DOHH2 (cell line): ENCODE data around the gene MBD3.

Source experiments
- H3F3A ChIP-seq: fragments of 200-600 bp; sonication (generic), shearing (Covaris generic); 2 replicates; pipeline ENCODE4 v1.6.0; 2016; ENCODE audit warnings: antibody characterized with exemption, mild to moderate bottlenecking; ENCODE audit not compliant: control insufficient read depth, insufficient read depth
- H3K27ac ChIP-seq: fragments of 200-600 bp; sonication (generic); 2 replicates; pipeline ENCODE4 v1.5.1; 2014; ENCODE audit warnings: low read depth, mild to moderate bottlenecking, low read length, moderate library complexity
- H3K27me3 ChIP-seq: fragments of 200-600 bp; sonication (generic); 2 replicates; pipeline ENCODE4 v1.6.1; 2014; ENCODE audit warnings: mild to moderate bottlenecking, low read length, mixed read lengths; ENCODE audit not compliant: control insufficient read depth
- H3K36me3 ChIP-seq: fragments of 200-600 bp; sonication (generic); 2 replicates; pipeline ENCODE4 v1.6.1; 2014; ENCODE audit warnings: mild to moderate bottlenecking, low read length, moderate library complexity, mixed read lengths; ENCODE audit not compliant: control insufficient read depth
- H3K4me1 ChIP-seq: fragments of 200-600 bp; sonication (generic); 2 replicates; pipeline ENCODE4 v1.6.1; 2014; ENCODE audit warnings: mild to moderate bottlenecking, low read length, mixed read lengths; ENCODE audit not compliant: control insufficient read depth
- H3K4me2 ChIP-seq: fragments of 200-600 bp; sonication (generic); 2 replicates; pipeline ENCODE4 v1.6.0; 2014; ENCODE audit warnings: mild to moderate bottlenecking, low read length, moderate library complexity
- H3K4me3 ChIP-seq: fragments of 200-600 bp; sonication (generic); 2 replicates; pipeline ENCODE4 v1.5.1; 2014; ENCODE audit warnings: mild to moderate bottlenecking, low read length, mixed read lengths
- H3K79me2 ChIP-seq: fragments of 200-600 bp; sonication (generic); 2 replicates; pipeline ENCODE4 v1.6.1; 2014; ENCODE audit warnings: mild to moderate bottlenecking, low read length, mixed read lengths; ENCODE audit not compliant: control insufficient read depth
- H3K9me2 ChIP-seq: fragments of 200-600 bp; sonication (generic); replicated peaks from 2 replicates; pipeline ENCODE4 v1.6.1; 2014; ENCODE audit warnings: mild to moderate bottlenecking, low read length, mixed read lengths; ENCODE audit not compliant: control insufficient read depth
- H3K9me3 ChIP-seq: fragments of 200-600 bp; sonication (generic); 2 replicates; pipeline ENCODE4 v1.6.1; 2014; ENCODE audit warnings: antibody characterized with exemption, low read length, mixed read lengths; ENCODE audit not compliant: control insufficient read depth, insufficient read depth
- H4K20me1 ChIP-seq: fragments of 200-600 bp; sonication (generic); 2 replicates; pipeline ENCODE4 v1.6.0; 2014; ENCODE audit warnings: low read depth, mild to moderate bottlenecking, antibody characterized with exemption, low read length, moderate library complexity; ENCODE audit not compliant: control insufficient read depth, insufficient read depth
- EZH2phosphoT487 ChIP-seq: fragments of 200-600 bp; sonication (generic); IDR thresholded peaks from 2 replicates; pipeline ENCODE4 v1.6.1; 2017; ENCODE audit warnings: borderline replicate concordance, mild to moderate bottlenecking, antibody characterized with exemption, low read length, moderate library complexity, mixed read lengths
- TF ChIP-seq, protein P1 (sequence below): fragments of 200-600 bp; sonication (generic); IDR thresholded peaks from one replicate; pipeline ENCODE4 v1.5.1; 2014; ENCODE audit warnings: antibody characterized with exemption, mild to moderate bottlenecking, low read depth, low read length; ENCODE audit not compliant: poor library complexity, severe bottlenecking

Gene MBD3

GRCh38 chr19:1601613-1602064 lies 9.0 kb upstream of the MBD3 start:
- Histone ChIP-seq H3K9me2 (no peaks in the 10 kb centered on the region), H3K9me3 (no peaks in the 10 kb centered on the region), H3K4me1 (peaks cover 56% of the 10 kb centered on the region), H3K4me2 (no peak overlapping the region), H3F3A (peaks cover 18% of the 10 kb centered on the region), H3K36me3 (peaks cover 57% of the 10 kb centered on the region), H3K4me3 (no peak overlapping the region), H4K20me1 (0 out of 2 replicates have a peak, but pooled peaks cover 3% of the 10 kb centered on the region), H3K27ac (no peak overlapping the region), H3K27me3 (no peaks in the 10 kb centered on the region), H3K79me2 (peaks cover 72% of the 10 kb centered on the region)
- TF ChIP-seq EZH2phosphoT487 = no peak
- TF ChIP-seq, protein P1, sequence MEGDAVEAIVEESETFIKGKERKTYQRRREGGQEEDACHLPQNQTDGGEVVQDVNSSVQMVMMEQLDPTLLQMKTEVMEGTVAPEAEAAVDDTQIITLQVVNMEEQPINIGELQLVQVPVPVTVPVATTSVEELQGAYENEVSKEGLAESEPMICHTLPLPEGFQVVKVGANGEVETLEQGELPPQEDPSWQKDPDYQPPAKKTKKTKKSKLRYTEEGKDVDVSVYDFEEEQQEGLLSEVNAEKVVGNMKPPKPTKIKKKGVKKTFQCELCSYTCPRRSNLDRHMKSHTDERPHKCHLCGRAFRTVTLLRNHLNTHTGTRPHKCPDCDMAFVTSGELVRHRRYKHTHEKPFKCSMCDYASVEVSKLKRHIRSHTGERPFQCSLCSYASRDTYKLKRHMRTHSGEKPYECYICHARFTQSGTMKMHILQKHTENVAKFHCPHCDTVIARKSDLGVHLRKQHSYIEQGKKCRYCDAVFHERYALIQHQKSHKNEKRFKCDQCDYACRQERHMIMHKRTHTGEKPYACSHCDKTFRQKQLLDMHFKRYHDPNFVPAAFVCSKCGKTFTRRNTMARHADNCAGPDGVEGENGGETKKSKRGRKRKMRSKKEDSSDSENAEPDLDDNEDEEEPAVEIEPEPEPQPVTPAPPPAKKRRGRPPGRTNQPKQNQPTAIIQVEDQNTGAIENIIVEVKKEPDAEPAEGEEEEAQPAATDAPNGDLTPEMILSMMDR = peak; percentile 45

DNA sequence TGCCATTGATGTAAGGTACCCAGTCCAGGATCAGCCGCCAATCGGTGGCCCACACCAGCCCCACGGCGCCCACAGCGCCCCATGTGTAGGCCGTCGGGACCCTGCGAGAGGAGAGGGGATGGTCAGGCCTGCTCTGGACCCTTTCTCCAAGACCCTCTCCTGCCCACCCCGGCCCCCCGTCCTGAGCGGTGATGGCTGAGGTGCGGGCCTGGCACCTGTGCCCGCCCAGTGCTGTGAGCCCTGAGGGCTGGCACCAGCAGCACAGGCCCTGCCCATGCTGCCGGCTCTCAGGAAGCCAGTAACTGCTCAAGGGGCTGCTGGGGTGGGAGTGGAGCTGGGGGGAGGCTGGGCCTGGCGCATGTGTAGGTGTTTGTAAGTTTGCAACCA lies 6.8 kb upstream of the MBD3 start:
- H3K36me3 ChIP-seq = peaks cover 61% of the 10 kb centered on the region
- no peaks in the 10 kb centered on the region for H3K27me3 ChIP-seq
- H3K4me1 ChIP-seq = peaks cover 45% of the 10 kb centered on the region
- peaks cover 67% of the 10 kb centered on the region for H3K79me2 ChIP-seq
- TF ChIP-seq, protein P1 = no peak
- TF ChIP-seq EZH2phosphoT487 = no peak
- no peak overlapping the region for H3K4me2 ChIP-seq
- no peak overlapping the region for H3K4me3 ChIP-seq
- H3F3A ChIP-seq = peaks cover 16% of the 10 kb centered on the region
- no peaks in the 10 kb centered on the region for H3K9me3 ChIP-seq
- no peak overlapping the region for H3K27ac ChIP-seq
- 0 out of 2 replicates have a peak, but pooled peaks cover 3% of the 10 kb centered on the region for H4K20me1 ChIP-seq
- no peaks in the 10 kb centered on the region for H3K9me2 ChIP-seq

GRCh38 chr19:1598777-1599459 lies 6.3 kb upstream of the MBD3 start:
- H3F3A ChIP-seq = peaks cover 16% of the 10 kb centered on the region
- H3K27ac ChIP-seq = no peak overlapping the region
- peaks cover 61% of the 10 kb centered on the region for H3K36me3 ChIP-seq
- TF ChIP-seq, protein P1 = no peak
- no peak for TF ChIP-seq EZH2phosphoT487
- H3K4me2 ChIP-seq = no peak overlapping the region
- H3K9me2 ChIP-seq = no peaks in the 10 kb centered on the region
- H4K20me1 ChIP-seq = 0 out of 2 replicates have a peak, but pooled peaks cover 3% of the 10 kb centered on the region
- no peaks in the 10 kb centered on the region for H3K27me3 ChIP-seq
- H3K4me3 ChIP-seq = no peak overlapping the region
- no peaks in the 10 kb centered on the region for H3K9me3 ChIP-seq
- H3K79me2 ChIP-seq = peaks cover 61% of the 10 kb centered on the region
- peaks cover 39% of the 10 kb centered on the region for H3K4me1 ChIP-seq
